ACHN (cell line): ENCODE results near the gene MCFD2.
A peak's percentile ranks its signal among the peaks of the same experiment; 100 is the strongest.
"Not testable (repeated sequence)": the region's sequence is repeated elsewhere in the genome, so short reads cannot be mapped to it uniquely, and the experiment has no call there.

Experiments used
- DNase-seq: peaks from one replicate; pipeline ENCODE4 v3.0.0-alpha.2; 2015
- in situ Hi-C: cut with HindIII; loops from 2 replicates; pipeline ENCODE4 v1.10.0; 2017; ENCODE audit warnings: low sequenced_read_pairs, low pct_ligation_motif_present, low pct_unique_long_range_greater_than_20kb

MCFD2 gene

GRCh38 chr2:46913471-46914381 lies 1.9 kb downstream of the MCFD2 start:
- in situ Hi-C loops, result no loop called here
- DNase-seq, result no peak

DNA sequence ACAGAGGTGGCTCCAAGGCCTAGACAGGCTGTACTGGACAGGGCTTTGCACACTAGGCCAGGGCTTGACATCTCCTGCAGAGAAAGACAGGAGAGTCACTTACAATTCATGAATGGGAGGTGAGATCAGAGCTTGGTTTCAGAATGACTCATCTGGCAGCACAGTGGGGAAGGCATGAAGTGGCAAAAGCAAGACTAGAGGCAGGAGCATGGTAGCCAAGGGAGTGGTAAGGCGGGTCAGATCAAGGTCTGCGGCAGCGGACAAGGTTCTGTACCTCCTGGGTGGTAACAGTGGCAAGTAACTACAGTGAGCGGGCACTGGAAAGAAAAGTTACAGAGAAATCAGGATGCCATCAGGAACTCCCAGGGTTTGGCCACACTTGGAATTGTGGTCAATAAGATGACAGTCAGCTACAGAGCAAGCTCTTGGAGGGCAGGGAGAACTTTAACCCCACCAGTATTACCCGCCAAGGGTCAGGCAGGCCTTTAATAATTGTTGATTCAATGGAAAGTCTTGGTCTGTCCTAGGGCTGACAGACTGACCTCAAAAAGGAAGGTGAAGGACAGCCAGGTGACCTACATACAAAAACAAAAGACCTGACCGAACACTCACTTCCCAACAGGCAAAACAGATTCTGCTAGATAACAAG lies 5.7 kb downstream of the MCFD2 start:
- peak; percentile 94 for DNase-seq
- in situ Hi-C loops, result no loop called here

DNA sequence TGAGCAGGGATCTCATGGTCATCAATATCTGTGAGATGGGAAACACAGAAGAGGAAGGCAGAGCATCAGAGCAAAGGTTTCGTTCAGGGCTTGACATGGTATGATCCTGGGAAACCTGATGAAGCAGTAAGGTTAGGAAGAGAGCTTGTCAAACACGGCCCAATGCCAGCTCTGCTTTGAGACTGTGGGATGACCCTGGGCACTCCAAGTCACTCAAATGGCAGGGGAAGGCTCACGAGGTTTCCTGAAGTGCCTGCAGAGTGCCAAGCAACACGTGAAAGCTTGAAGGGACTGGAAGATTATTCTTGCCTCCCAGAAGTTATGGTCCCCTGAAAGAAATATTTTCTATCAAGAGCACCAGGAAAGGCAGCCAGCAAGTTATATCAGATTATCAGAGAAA lies 6.5 kb downstream of the MCFD2 start:
- DNase-seq, result no peak
- in situ Hi-C loops, result no loop called here

DNA sequence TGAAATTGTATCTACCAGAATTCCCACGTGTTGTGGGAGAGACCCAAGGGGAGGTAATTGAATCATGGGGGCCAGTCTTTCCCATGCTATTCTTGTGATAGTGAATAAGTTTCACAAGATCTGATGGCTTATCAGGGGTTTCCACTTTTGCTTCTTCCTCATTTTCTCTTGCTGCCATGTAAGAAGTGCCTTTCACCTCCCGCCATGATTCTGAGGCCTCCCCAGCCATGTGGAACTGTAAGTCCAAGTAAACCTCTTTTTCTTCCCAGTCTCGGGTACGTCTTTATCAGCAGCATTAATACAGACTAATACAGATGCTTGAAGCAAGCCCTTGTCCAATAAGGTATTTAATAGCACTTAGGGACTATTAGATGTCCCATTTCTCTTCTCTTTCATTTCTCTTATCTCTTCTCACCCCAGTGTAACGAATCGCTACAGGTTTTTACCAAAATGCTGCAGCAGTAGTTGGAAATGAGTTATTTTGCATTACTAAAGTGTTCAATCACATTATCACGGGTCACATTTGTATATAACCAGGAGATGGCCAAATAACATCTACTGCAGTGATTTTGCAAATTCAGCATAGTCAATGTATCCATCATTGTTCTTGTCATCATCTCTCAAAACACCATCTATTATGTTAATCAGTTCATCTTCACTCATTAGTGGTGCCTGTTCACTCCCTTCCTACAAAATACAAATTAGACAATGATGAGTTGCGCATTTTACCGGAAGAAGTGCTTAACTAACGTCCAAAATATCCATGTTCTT lies 10.5 kb downstream of the MCFD2 start:
- DNase-seq, in situ Hi-C loops: not testable (repeated sequence)

GRCh38 chr2:46902980-46903379 lies 12.6 kb downstream of the MCFD2 start:
- DNase-seq, in situ Hi-C loops: not testable (repeated sequence)

- in situ Hi-C loops, result no loop called here
- DNase-seq, result no peak
Measured at GRCh38 chr2:46902465-46902864, 13.1 kb downstream of the MCFD2 start.

DNA sequence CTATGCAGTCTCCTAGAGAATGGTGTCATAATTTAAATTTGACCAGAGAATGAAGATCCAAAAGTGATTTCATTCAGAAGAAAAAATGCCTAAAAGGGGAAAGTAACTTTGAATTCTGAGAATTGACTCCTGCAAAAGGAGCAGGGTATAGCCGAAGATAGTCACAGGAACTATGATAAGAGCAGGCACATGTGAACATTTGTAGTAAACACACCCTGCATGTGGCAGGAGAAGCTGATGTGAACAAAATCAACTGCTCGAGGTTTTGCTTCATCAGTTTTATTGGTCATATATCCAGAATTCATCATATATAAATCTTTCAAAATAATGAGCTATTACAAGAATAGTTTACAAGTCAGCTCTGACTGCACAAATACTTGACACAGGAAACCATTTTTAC lies 14.0 kb downstream of the MCFD2 start:
- no peak for DNase-seq
- in situ Hi-C loops, result no loop called here

DNA sequence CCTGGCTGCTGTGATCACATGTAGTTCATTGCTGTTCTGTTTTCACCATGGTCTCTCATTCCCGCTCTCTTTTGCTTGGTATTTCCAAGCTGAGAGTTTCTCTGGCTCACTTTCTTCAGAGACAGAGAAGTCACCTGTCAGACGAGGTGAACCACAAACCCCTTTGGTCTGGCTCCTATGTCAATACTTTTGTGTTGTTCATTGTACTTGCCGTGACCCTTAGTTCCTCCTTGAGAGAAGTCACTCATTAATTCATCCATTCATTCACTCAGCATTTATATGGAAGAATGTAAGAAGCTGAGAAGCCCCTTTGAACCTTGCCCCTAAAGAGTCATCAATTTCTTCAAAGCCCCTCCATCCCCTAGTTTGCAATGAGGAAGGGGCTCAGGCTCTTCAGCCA lies 15.2 kb downstream of the MCFD2 start:
- no peak for DNase-seq
- in situ Hi-C loops, result no loop called here

DNA sequence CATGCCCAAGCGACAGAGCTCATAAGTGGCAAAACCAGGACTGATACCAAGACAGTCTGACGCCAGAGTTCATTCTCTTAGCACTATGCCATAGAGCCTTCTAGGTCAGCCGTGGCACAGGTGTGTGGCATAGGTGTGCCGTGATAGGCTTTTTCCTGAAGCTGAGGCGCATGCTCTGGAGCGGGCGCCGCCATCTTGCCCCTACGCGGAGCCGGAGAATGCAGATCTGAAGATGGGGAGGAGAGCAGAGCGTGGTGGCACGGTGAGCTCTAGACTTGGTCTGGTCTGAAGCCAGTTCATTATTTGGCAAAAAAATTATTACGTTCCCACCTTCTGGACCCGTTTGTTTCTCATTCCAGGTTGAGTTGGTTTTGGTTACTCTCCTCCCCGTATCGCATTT lies 16.6 kb downstream of the MCFD2 start:
- in situ Hi-C loops, result no loop called here
- no peak for DNase-seq

GRCh38 chr2:46898024-46898423 lies 17.6 kb downstream of the MCFD2 start:
- in situ Hi-C loops, result no loop called here
- DNase-seq, result no peak

- in situ Hi-C loops, result no loop called here
- DNase-seq, result no peak
Measured at GRCh38 chr2:46893269-46893939, 22.2 kb downstream of the MCFD2 start.

GRCh38 chr2:46891956-46892553 lies 23.6 kb downstream of the MCFD2 start:
- in situ Hi-C loops, result no loop called here
- DNase-seq, result no peak

- DNase-seq, result no peak
- in situ Hi-C loops, result no loop called here
Measured at GRCh38 chr2:46888421-46888952, 27.1 kb downstream of the MCFD2 start.

- in situ Hi-C loops, result no loop called here
- no peak for DNase-seq
Measured at GRCh38 chr2:46887028-46887885, 28.3 kb downstream of the MCFD2 start.

DNA sequence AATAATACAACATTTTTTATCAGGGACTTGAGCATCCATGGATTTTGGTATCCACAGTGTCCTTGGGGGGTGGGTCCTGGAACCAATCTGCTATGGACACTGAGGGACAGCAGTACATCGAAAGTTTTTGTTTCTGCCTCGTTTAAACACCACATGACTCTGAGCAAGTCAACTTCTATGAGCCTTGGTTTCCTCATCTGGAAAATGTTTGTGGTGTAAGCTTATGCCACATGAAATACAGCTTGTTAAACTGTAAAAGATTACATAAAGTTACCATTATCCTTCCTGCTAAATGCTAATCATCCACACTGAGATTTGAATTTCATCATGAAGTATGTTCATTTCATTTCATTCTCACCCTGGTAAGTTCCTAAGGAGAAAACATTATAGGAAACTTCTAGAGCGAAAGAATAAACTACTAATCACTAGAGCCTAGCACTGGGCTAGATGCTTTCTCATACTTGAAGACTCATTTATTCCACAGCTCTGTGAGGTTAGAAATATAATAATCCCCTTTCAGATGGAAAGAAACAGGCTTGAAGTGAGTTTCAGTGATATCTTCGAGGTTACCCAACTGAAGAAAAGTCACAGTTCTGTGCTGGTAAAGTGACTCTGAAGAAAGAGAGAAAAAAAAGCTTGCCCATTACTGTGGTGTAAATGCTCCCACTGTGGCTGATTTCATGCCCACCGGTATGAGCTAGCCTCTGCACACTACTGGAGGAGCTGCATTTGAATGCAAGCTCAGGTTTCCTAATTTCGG lies 29.2 kb downstream of the MCFD2 start:
- in situ Hi-C loops, result no loop called here
- no peak for DNase-seq

- DNase-seq, result no peak
- in situ Hi-C loops, result no loop called here
Measured at GRCh38 chr2:46885376-46885775, 30.2 kb downstream of the MCFD2 start.

GRCh38 chr2:46879511-46879910 lies 36.1 kb downstream of the MCFD2 start:
- DNase-seq, result no peak
- in situ Hi-C loops, result no loop called here
